ENCODE measurements around the gene R3HDM4.

The R3HDM4 gene

GRCh38 chr19:907183-907853 lies 5.7 kb downstream of the R3HDM4 start:
- TF ChIP-seq PAX5 (IDR thresholded peaks at IDR 0.05; ENCODE audit: insufficient read depth, low read length, severe bottlenecking) (no peak), SPI1 (IDR thresholded peaks at IDR 0.05; ENCODE audit: low read depth, low read length) (no peak), POLR2AphosphoS5 (IDR thresholded peaks at IDR 0.05; ENCODE audit: low read depth, low read length) (no peak), TAF1 (IDR thresholded peaks at IDR 0.05; ENCODE audit: low read depth, low read length) (no peak), POU2F2 (IDR thresholded peaks at IDR 0.05; ENCODE audit: low read depth, low read length) (no peak), POLR2A (IDR thresholded peaks at IDR 0.05; ENCODE audit: low read depth, low read length) (no peak)
- FAIRE-seq (peak; percentile 76), DNase-seq (ENCODE audit: insufficient read length, low spot score) (no peak)

- TF ChIP-seq POU2F2 (IDR thresholded peaks at IDR 0.05; ENCODE audit: low read depth, low read length) = no peak
- TF ChIP-seq POLR2AphosphoS5 (IDR thresholded peaks at IDR 0.05; ENCODE audit: low read depth, low read length) = no peak
- no peak for TF ChIP-seq PAX5 (IDR thresholded peaks at IDR 0.05; ENCODE audit: insufficient read depth, low read length, severe bottlenecking)
- no peak for TF ChIP-seq SPI1 (IDR thresholded peaks at IDR 0.05; ENCODE audit: low read depth, low read length)
- no peak for TF ChIP-seq TAF1 (IDR thresholded peaks at IDR 0.05; ENCODE audit: low read depth, low read length)
- TF ChIP-seq POLR2A (IDR thresholded peaks at IDR 0.05; ENCODE audit: low read depth, low read length) = no peak
- DNase-seq (ENCODE audit: insufficient read length, low spot score) (no peak), FAIRE-seq (peak; percentile 51)
These were observed 6.5 kb downstream of the R3HDM4 start for GRCh38 chr19:906480-906879.

- no peak for TF ChIP-seq TAF1 (IDR thresholded peaks at IDR 0.05; ENCODE audit: low read depth, low read length)
- no peak for TF ChIP-seq POLR2AphosphoS5 (IDR thresholded peaks at IDR 0.05; ENCODE audit: low read depth, low read length)
- TF ChIP-seq POU2F2 (IDR thresholded peaks at IDR 0.05; ENCODE audit: low read depth, low read length) = no peak
- no peak for TF ChIP-seq POLR2A (IDR thresholded peaks at IDR 0.05; ENCODE audit: low read depth, low read length)
- TF ChIP-seq PAX5 (IDR thresholded peaks at IDR 0.05; ENCODE audit: insufficient read depth, low read length, severe bottlenecking) = no peak
- no peak for TF ChIP-seq SPI1 (IDR thresholded peaks at IDR 0.05; ENCODE audit: low read depth, low read length)
- FAIRE-seq (no peak), DNase-seq (ENCODE audit: insufficient read length, low spot score) (no peak)
These were observed 8.5 kb downstream of the R3HDM4 start for GRCh38 chr19:904545-904944.

GRCh38 chr19:903266-903797 lies 9.7 kb downstream of the R3HDM4 start:
- DNase-seq (ENCODE audit: insufficient read length, low spot score) (no peak), FAIRE-seq (no peak)
- TF ChIP-seq SPI1 (IDR thresholded peaks at IDR 0.05; ENCODE audit: low read depth, low read length) (no peak), TAF1 (IDR thresholded peaks at IDR 0.05; ENCODE audit: low read depth, low read length) (no peak), POLR2A (IDR thresholded peaks at IDR 0.05; ENCODE audit: low read depth, low read length) (no peak), POU2F2 (IDR thresholded peaks at IDR 0.05; ENCODE audit: low read depth, low read length) (no peak), PAX5 (IDR thresholded peaks at IDR 0.05; ENCODE audit: insufficient read depth, low read length, severe bottlenecking) (no peak), POLR2AphosphoS5 (IDR thresholded peaks at IDR 0.05; ENCODE audit: low read depth, low read length) (no peak)

- FAIRE-seq (no peak), DNase-seq (ENCODE audit: insufficient read length, low spot score) (no peak)
- TF ChIP-seq POLR2A (IDR thresholded peaks at IDR 0.05; ENCODE audit: low read depth, low read length) = no peak
- TF ChIP-seq POU2F2 (IDR thresholded peaks at IDR 0.05; ENCODE audit: low read depth, low read length) = no peak
- no peak for TF ChIP-seq POLR2AphosphoS5 (IDR thresholded peaks at IDR 0.05; ENCODE audit: low read depth, low read length)
- no peak for TF ChIP-seq PAX5 (IDR thresholded peaks at IDR 0.05; ENCODE audit: insufficient read depth, low read length, severe bottlenecking)
- TF ChIP-seq SPI1 (IDR thresholded peaks at IDR 0.05; ENCODE audit: low read depth, low read length) = no peak
- no peak for TF ChIP-seq TAF1 (IDR thresholded peaks at IDR 0.05; ENCODE audit: low read depth, low read length)
These were observed 10.4 kb downstream of the R3HDM4 start for GRCh38 chr19:902446-903226.

GRCh38 chr19:902093-902370 lies 11.0 kb downstream of the R3HDM4 start:
- TF ChIP-seq TAF1 (IDR thresholded peaks at IDR 0.05; ENCODE audit: low read depth, low read length) = no peak
- TF ChIP-seq POLR2AphosphoS5 (IDR thresholded peaks at IDR 0.05; ENCODE audit: low read depth, low read length) = no peak
- TF ChIP-seq SPI1 (IDR thresholded peaks at IDR 0.05; ENCODE audit: low read depth, low read length) = no peak
- TF ChIP-seq POU2F2 (IDR thresholded peaks at IDR 0.05; ENCODE audit: low read depth, low read length) = no peak
- no peak for DNase-seq (ENCODE audit: insufficient read length, low spot score)
- FAIRE-seq = no peak

- DNase-seq (ENCODE audit: insufficient read length, low spot score) (no peak), FAIRE-seq (no peak)
- TF ChIP-seq POLR2A (IDR thresholded peaks at IDR 0.05; ENCODE audit: low read depth, low read length) = no peak
- no peak for TF ChIP-seq POU2F2 (IDR thresholded peaks at IDR 0.05; ENCODE audit: low read depth, low read length)
- no peak for TF ChIP-seq PAX5 (IDR thresholded peaks at IDR 0.05; ENCODE audit: insufficient read depth, low read length, severe bottlenecking)
- no peak for TF ChIP-seq TAF1 (IDR thresholded peaks at IDR 0.05; ENCODE audit: low read depth, low read length)
- no peak for TF ChIP-seq POLR2AphosphoS5 (IDR thresholded peaks at IDR 0.05; ENCODE audit: low read depth, low read length)
- TF ChIP-seq SPI1 (IDR thresholded peaks at IDR 0.05; ENCODE audit: low read depth, low read length) = no peak
These were observed 11.6 kb downstream of the R3HDM4 start for GRCh38 chr19:901216-902092.

- FAIRE-seq (peak; percentile 81), DNase-seq (ENCODE audit: insufficient read length, low spot score) (no peak)
- no peak for TF ChIP-seq POLR2AphosphoS5 (IDR thresholded peaks at IDR 0.05; ENCODE audit: low read depth, low read length)
- no peak for TF ChIP-seq POLR2A (IDR thresholded peaks at IDR 0.05; ENCODE audit: low read depth, low read length)
- TF ChIP-seq TAF1 (IDR thresholded peaks at IDR 0.05; ENCODE audit: low read depth, low read length) = no peak
- no peak for TF ChIP-seq PAX5 (IDR thresholded peaks at IDR 0.05; ENCODE audit: insufficient read depth, low read length, severe bottlenecking)
- TF ChIP-seq SPI1 (IDR thresholded peaks at IDR 0.05; ENCODE audit: low read depth, low read length) = no peak
- TF ChIP-seq POU2F2 (IDR thresholded peaks at IDR 0.05; ENCODE audit: low read depth, low read length) = no peak
These were observed 12.5 kb downstream of the R3HDM4 start for GRCh38 chr19:900302-901111.
